HL-60 (cell line): ENCODE measurements around the gene ARHGAP10.

ENCODE experiments used
- DNase-seq, 2 experiments: peaks; one replicate each; pipeline ENCODE4 v3.0.0-alpha.2; 2010 to 2020; ENCODE audit warnings: low read depth in 1 of 2, low spot score in 1 of 2
- H3K27ac ChIP-seq: fragments of 250-450 bp; sonication (Bioruptor Pico); replicated peaks from 2 replicates; pipeline ENCODE4 v1.5.1; 2020; ENCODE audit warnings: mild to moderate bottlenecking, moderate library complexity
- H3K27me3 ChIP-seq: fragments of 250-450 bp; sonication (Bioruptor Pico); 2 replicates; pipeline ENCODE4 v1.5.1; 2021; ENCODE audit warnings: mild to moderate bottlenecking, moderate library complexity; ENCODE audit not compliant: insufficient read depth, poor library complexity, severe bottlenecking
- H3K4me3 ChIP-seq: replicated peaks from 2 replicates; pipeline ENCODE4 v1.5.1; 2011; ENCODE audit warnings: mild to moderate bottlenecking, control low read depth, low read length; ENCODE audit not compliant: insufficient read depth
- CTCF ChIP-seq: IDR thresholded peaks from one replicate; pipeline ENCODE4 v1.5.1; 2011; ENCODE audit warnings: low read length, control low read depth, inconsistent platforms; ENCODE audit not compliant: insufficient read depth
- GABPA ChIP-seq: IDR thresholded peaks from 2 replicates; pipeline ENCODE4 v1.6.1; 2012; ENCODE audit warnings: low read depth
- POLR2AphosphoS5 ChIP-seq: IDR thresholded peaks from 2 replicates; pipeline ENCODE4 v1.6.1; 2012; ENCODE audit warnings: low read depth
- REST ChIP-seq: IDR thresholded peaks from 2 replicates; pipeline ENCODE4 v1.6.1; 2012; ENCODE audit warnings: low read depth; ENCODE audit not compliant: insufficient replicate concordance
- SPI1 ChIP-seq: IDR thresholded peaks from 2 replicates; pipeline ENCODE4 v1.6.1; 2012; ENCODE audit warnings: low read depth, mild to moderate bottlenecking, borderline replicate concordance

ARHGAP10 gene

GRCh38 chr4:148016063-148016637 lies 284.3 kb downstream of the ARHGAP10 start:
- no peak for DNase-seq
- Histone ChIP-seq H3K27me3 (no peaks in the 10 kb centered on the region), H3K27ac (no peak overlapping the region), H3K4me3 (no peak overlapping the region)
- no peak for TF ChIP-seq SPI1
- no peak for TF ChIP-seq GABPA
- TF ChIP-seq POLR2AphosphoS5: no peak
- no peak for TF ChIP-seq REST
- no peak for TF ChIP-seq CTCF

GRCh38 chr4:148017801-148018200 lies 285.9 kb downstream of the ARHGAP10 start:
- no peaks in the 10 kb centered on the region for H3K27me3 ChIP-seq
- no peak for DNase-seq
- TF ChIP-seq GABPA: no peak
- H3K4me3 ChIP-seq: no peak overlapping the region
- no peak overlapping the region for H3K27ac ChIP-seq

- TF ChIP-seq CTCF: no peak
- TF ChIP-seq GABPA: no peak
- no peak for TF ChIP-seq SPI1
- no peak for TF ChIP-seq REST
- no peak for TF ChIP-seq POLR2AphosphoS5
- Histone ChIP-seq H3K27ac (no peak overlapping the region), H3K4me3 (no peak overlapping the region), H3K27me3 (no peaks in the 10 kb centered on the region)
- no peak for DNase-seq
Measured at GRCh38 chr4:148021686-148022085, 289.8 kb downstream of the ARHGAP10 start.

GRCh38 chr4:148022975-148023374 lies 291.1 kb downstream of the ARHGAP10 start:
- Histone ChIP-seq H3K27ac (no peak overlapping the region), H3K4me3 (no peak overlapping the region)

More at GRCh38 chr4:148022975-148023374, 291.1 kb downstream of the ARHGAP10 start:
- no peaks in the 10 kb centered on the region for H3K27me3 ChIP-seq
- no peak for DNase-seq
- TF ChIP-seq POLR2AphosphoS5: no peak
- no peak for TF ChIP-seq REST
- TF ChIP-seq SPI1: no peak
- TF ChIP-seq CTCF: no peak
- no peak for TF ChIP-seq GABPA
